GM12801 (cell line): ENCODE measurements around the gene SPAG16.

Experiments
- TF ChIP-seq, protein P1 (sequence below): IDR thresholded peaks from one replicate; pipeline ENCODE4 v1.5.1; 2011; ENCODE audit warnings: control low read depth; ENCODE audit not compliant: insufficient read length; ENCODE audit errors: extremely low read depth

SPAG16 gene

DNA sequence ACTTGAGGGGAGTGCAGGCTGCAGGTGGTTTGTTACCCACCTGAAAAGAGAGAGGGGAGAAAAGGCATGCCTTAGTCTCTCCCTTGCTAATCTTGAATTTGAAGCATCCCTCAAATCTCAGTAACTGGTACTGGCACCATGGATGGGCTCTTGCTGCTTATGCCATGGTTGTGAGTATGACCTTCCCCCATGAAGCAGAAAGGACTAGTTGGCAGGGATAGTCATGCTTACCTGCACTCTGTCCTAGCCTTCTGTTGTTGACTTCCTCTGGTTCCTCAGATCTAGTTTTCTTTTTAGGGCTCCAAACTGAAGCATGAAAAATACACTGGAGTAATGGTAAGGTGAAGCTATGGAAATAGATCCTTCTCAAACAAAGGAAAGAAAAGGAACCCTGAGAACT, 191.2 kb downstream of the SPAG16 start:
- TF ChIP-seq, protein P1, sequence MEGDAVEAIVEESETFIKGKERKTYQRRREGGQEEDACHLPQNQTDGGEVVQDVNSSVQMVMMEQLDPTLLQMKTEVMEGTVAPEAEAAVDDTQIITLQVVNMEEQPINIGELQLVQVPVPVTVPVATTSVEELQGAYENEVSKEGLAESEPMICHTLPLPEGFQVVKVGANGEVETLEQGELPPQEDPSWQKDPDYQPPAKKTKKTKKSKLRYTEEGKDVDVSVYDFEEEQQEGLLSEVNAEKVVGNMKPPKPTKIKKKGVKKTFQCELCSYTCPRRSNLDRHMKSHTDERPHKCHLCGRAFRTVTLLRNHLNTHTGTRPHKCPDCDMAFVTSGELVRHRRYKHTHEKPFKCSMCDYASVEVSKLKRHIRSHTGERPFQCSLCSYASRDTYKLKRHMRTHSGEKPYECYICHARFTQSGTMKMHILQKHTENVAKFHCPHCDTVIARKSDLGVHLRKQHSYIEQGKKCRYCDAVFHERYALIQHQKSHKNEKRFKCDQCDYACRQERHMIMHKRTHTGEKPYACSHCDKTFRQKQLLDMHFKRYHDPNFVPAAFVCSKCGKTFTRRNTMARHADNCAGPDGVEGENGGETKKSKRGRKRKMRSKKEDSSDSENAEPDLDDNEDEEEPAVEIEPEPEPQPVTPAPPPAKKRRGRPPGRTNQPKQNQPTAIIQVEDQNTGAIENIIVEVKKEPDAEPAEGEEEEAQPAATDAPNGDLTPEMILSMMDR = no peak

DNA sequence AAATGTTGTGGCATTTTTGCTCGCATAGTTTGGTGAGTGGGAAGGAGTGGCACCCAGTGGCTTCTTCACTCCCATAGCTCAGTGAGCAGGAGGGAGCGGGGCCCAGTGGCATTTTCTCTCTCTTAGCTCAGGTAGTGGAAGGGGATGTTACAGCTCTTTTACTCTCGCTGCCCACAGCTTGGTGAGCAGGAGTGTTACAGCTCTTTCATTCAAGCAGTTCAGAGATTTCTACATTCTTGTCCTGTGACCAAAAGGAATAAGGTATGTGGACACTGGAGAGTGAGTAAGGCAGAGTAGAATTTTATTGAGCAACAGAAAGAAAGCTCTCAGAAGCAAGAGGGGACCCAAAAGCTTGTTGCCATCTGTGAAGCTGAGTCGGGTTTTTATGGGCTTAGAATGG, 192.4 kb downstream of the SPAG16 start:
- TF ChIP-seq, protein P1 = no peak

DNA sequence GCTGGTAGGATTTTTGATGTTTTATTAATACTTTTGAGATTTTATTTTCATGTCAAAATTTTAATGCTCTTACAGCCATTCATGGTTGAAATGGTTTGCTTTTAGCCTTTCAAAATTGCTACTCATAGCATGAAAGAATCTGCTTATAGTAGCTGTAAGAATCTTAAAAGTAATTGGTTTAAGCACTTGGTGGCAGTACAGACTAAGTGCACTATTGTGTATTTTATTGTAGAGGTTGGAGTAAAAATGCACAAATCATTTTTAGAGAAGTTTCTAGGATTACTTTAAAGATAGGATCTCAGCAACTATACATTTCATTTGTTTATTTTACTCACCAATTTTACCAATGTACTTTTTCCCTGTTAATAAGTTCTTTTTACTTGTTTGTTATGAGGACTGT, 205.8 kb downstream of the SPAG16 start:
- TF ChIP-seq, protein P1 = no peak

DNA sequence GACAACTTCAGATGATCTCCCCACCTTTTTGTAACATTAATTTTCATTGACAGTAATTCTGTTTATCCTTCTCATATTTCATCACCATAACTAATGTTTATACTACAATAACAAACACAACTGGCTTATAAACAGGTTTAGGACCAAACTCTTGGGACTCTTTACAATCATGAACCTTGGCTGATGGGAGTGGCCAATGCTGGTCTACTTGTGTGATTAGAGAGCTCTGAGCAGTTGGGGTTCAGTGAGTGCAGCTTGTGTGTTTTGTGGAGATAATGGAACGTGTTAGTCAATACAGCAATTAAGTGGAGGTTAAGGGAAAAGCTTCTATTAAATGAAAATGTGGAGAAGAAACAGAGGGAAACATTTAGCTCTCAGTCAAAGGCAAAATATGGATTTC, 207.1 kb downstream of the SPAG16 start:
- TF ChIP-seq, protein P1 = no peak

DNA sequence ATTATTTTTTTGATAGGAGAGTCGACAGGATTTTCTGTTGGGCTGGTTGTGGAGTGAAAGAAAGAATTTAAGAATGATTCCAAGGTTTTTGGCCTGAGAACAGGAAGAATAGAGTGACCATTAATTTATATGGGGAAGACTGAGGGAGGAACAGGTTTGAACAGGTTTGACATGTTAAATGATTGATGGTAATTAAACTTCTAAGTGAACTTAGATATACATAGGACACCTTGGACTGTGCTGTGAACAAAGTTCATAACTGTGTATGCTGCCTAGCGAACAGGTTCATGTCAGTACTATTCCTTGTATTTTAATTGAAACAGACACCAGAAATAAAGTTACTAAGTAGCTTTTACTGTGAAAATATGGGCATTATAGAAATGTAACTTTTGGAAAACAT, 212.0 kb downstream of the SPAG16 start:
- TF ChIP-seq, protein P1 = no peak

DNA sequence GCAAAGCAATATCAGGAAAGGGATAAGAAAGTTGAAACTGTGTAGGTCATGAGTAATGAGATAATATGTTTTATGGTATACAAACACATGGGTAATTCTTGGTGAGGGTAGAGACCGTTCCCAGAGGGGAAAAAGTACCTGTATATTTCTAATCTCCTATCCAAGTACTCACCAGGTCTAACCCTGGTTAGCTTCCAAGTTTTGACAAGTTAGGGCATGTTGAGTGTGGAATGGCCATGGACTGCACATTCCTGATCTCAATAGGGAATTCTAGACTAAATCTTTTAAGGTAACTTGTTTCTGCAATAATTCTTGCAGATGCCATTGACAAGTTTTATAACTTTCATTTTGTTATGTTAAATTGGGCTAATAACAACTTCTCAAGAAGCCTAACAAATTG, 216.6 kb downstream of the SPAG16 start:
- TF ChIP-seq, protein P1 = no peak

DNA sequence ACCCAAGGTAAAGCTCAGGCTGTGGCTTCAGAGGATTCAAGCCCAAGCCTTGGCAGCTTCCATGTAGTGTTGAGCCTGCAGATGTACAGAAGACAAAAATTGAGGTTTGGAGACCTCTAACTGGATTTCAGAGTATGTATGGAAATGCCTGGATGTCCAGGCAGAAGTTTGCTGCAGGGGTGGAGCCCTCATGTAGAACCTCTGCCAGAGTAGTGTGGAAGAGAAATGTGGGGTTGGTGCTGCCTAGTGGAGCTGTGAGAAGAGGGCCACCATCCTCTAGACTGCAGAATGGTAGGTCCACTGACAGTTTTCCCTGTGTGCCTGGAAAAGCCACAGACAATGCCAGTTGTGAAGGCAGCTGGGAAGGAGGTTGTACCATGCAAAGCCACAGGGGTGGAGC, 239.9 kb downstream of the SPAG16 start:
- TF ChIP-seq, protein P1 = no peak

DNA sequence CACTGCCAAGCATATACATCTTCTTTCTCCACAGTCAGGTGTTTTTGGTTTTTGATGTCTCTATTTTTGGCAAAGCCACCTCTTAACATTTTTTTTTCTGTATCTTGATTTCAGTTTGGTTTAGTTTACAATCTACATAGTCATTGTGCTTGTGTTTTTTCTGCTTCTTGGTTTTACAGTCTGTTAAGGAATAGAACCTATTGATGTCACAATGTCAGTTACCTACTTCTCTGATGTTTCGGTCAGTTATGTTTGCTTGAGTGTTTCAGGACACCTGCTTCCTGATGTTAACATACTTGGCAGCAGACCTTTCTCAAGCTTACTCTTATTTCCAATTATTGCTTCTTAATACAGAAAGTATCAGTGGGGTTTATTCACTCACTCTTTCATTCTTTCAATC, 253.3 kb downstream of the SPAG16 start:
- TF ChIP-seq, protein P1 = no peak
